ENCODE data around the gene SORCS2. TPM values are rescaled to one million over a fixed set of nuclear protein-coding genes. Genes with fewer than 3 reads are reported as not detected.

Gene SORCS2
- total and polyA plus RNA-seq, 2 of the 13 experiments (the other 11 are each of a cell fraction or from before 2014, with no cell fraction given), result 0.82 to 1.0 TPM

- TF ChIP-seq ZNF12 (CRISPR knock-in tag; IDR thresholded peaks at IDR 0.05) (peak; percentile 78), GATAD1 (CRISPR knock-in tag; IDR thresholded peaks at IDR 0.05) (no peak)
- intact Hi-C loops (cut with micrococcal nuclease; ENCODE audit: unreplicated experiment), result no loop called here
- CTCF ChIA-PET (ENCODE audit: low intra/inter-chr PET ratio, low total read pairs), result no interaction called here
These were observed 56.5 kb downstream of the SORCS2 start for GRCh38 chr4:7248857-7249256.

GRCh38 chr4:7251321-7251720 is 59.0 kb downstream of the SORCS2 start:
- no peak for ATAC-seq
- H2AFZ ChIP-seq (ENCODE audit: low read length), result no peak overlapping the region
- no peaks in the 10 kb centered on the region for H3K36me3 ChIP-seq (replicated peaks in 1 of 2; ENCODE audit: control insufficient read depth in 1 of 2, insufficient read depth in 2 of 2, low read length in 2 of 2)
- WGBS (ENCODE audit: low lambda C conversion rate), result 44% methylated on average over 4 of the region's 5 CpGs
- ChIA-PET POLR2A (no interaction called here), CTCF (ENCODE audit: low intra/inter-chr PET ratio, low total read pairs) (no interaction called here)
- H3K9me3 ChIP-seq (ENCODE audit: low read length), result no peaks in the 10 kb centered on the region
- peaks cover 0 to 9% of the 10 kb centered on the region in 2 experiments; a peak in 3 of 5 replicates for H3K27me3 ChIP-seq (ENCODE audit: control insufficient read depth in 1 of 2, insufficient read depth in 2 of 2, low read length in 2 of 2)
- H4K20me1 ChIP-seq (ENCODE audit: insufficient read depth, low read length), result no peaks in the 10 kb centered on the region
- TF ChIP-seq ZMAT3 (CRISPR knock-in tag; conservative IDR thresholded peaks at IDR 0.05) (no peak), AGO2 (optimal IDR thresholded peaks at IDR 0.05; ENCODE audit: low read depth, low read length) (no peak), THAP7 (CRISPR knock-in tag; IDR thresholded peaks at IDR 0.05) (no peak), TOE1 (CRISPR knock-in tag; IDR thresholded peaks at IDR 0.05) (no peak), KDM3A (CRISPR knock-in tag; IDR thresholded peaks at IDR 0.05; ENCODE audit: low read depth) (no peak), SRSF4 (IDR thresholded peaks at IDR 0.05; ENCODE audit: low read depth, low read length, poor library complexity, severe bottlenecking) (no peak), ZNF138 (CRISPR knock-in tag; IDR thresholded peaks at IDR 0.05; ENCODE audit: low read depth) (no peak), FOXP4 (CRISPR knock-in tag; IDR thresholded peaks at IDR 0.05) (no peak), XBP1 (CRISPR knock-in tag; IDR thresholded peaks at IDR 0.05) (no peak), SMARCE1 (IDR thresholded peaks at IDR 0.05; ENCODE audit: borderline replicate concordance) (no peak)
- no peak for DNase-seq (ENCODE audit: low spot score)
- no peaks in the 10 kb centered on the region for H3K4me1 ChIP-seq (ENCODE audit: insufficient read depth, low read length)
- H3K9ac ChIP-seq (ENCODE audit: insufficient read depth, low read depth, low read length), result no peak overlapping the region
- H3K4me2 ChIP-seq (ENCODE audit: low read depth, low read length), result no peak overlapping the region
- H3K79me2 ChIP-seq (ENCODE audit: insufficient read depth, low read length), result no peaks in the 10 kb centered on the region
- BruUV-seq (replicated peaks), result no TSS peak
- intact Hi-C loops (cut with micrococcal nuclease; ENCODE audit: unreplicated experiment), result no loop called here
- no peak overlapping the region for H3K4me3 ChIP-seq (replicated peaks in 1 of 3; ENCODE audit: insufficient read depth in 1 of 3, low read depth in 2 of 3, low read length in 3 of 3)
- in situ Hi-C loops (cut with HindIII; ENCODE audit: extremely low pct_ligation_motif_present, low pct_unique_long_range_greater_than_20kb), result no loop called here
- no peak for FAIRE-seq
- H3K27ac ChIP-seq (ENCODE audit: extremely low read length, insufficient read depth, low read length), result no peak overlapping the region

More at GRCh38 chr4:7248857-7249256, 56.5 kb downstream of the SORCS2 start:
- Histone ChIP-seq H3K27me3 (ENCODE audit: control insufficient read depth in 1 of 2, insufficient read depth in 2 of 2, low read length in 2 of 2) (peaks cover 2 to 22% of the 10 kb centered on the region in 2 experiments; a peak in 3 of 5 replicates), H3K36me3 (replicated peaks in 1 of 2; ENCODE audit: control insufficient read depth in 1 of 2, insufficient read depth in 2 of 2, low read length in 2 of 2) (no peaks in the 10 kb centered on the region), H2AFZ (ENCODE audit: low read length) (no peak overlapping the region), H3K4me2 (ENCODE audit: low read depth, low read length) (no peak overlapping the region), H3K79me2 (ENCODE audit: insufficient read depth, low read length) (no peaks in the 10 kb centered on the region), H3K4me1 (ENCODE audit: insufficient read depth, low read length) (no peaks in the 10 kb centered on the region), H3K4me3 (replicated peaks in 1 of 3; ENCODE audit: insufficient read depth in 1 of 3, low read depth in 2 of 3, low read length in 3 of 3) (no peak overlapping the region), H3K9ac (ENCODE audit: insufficient read depth, low read depth, low read length) (no peak overlapping the region), H4K20me1 (ENCODE audit: insufficient read depth, low read length) (no peaks in the 10 kb centered on the region; the same call in 1 of the 2 replicates), H3K9me3 (ENCODE audit: low read length) (no peaks in the 10 kb centered on the region), H3K27ac (ENCODE audit: extremely low read length, insufficient read depth, low read length) (no peak overlapping the region)
- DNase-seq (ENCODE audit: low spot score) (no peak), ATAC-seq (no peak), FAIRE-seq (no peak)
- BruUV-seq (replicated peaks), result no TSS peak
- POLR2A ChIA-PET, result no interaction called here
- in situ Hi-C loops (cut with HindIII; ENCODE audit: extremely low pct_ligation_motif_present, low pct_unique_long_range_greater_than_20kb), result no loop called here
- WGBS (ENCODE audit: low lambda C conversion rate), result 60% methylated on average over 1 of the region's 1 CpG
